Lung (tissue), 12 donors: ENCODE results near the gene LSAMP. TPM values are rescaled to one million over a fixed set of nuclear protein-coding genes. Genes with fewer than 3 reads are reported as not detected.

Experiments
- ATAC-seq: fragments of 200-7000 bp; cut with Tn5 transposase; one replicate; pipeline ENCODE4 v1.9.1; 2020; ENCODE audit warnings: moderate number of reproducible peaks; ENCODE audit not compliant: insufficient read depth, low FRiP score
- DNase-seq, 3 donors: peaks; one replicate each; pipeline ENCODE4 v3.0.0-alpha.2; 2013 to 2017
- H3K27ac ChIP-seq, 2 donors: one replicate each; pipeline ENCODE4 v1.5.1; 2013; ENCODE audit warnings: mild to moderate bottlenecking in 2 of 2, moderate library complexity in 2 of 2, control low read depth in 1 of 2, inconsistent platforms in 1 of 2, low read depth in 1 of 2, low read length in 1 of 2
- H3K27me3 ChIP-seq, 3 donors: one replicate each; pipeline ENCODE4 v1.5.1; 2013; ENCODE audit warnings: low read length in 2 of 3; ENCODE audit not compliant: control insufficient read depth in 3 of 3, insufficient read depth in 3 of 3
- H3K36me3 ChIP-seq, 4 donors: one replicate each; pipeline ENCODE4 v1.5.1; 2013; ENCODE audit warnings: low read length in 4 of 4, mild to moderate bottlenecking in 1 of 4, moderate library complexity in 1 of 4; ENCODE audit not compliant: control insufficient read depth in 4 of 4, insufficient read depth in 4 of 4
- H3K4me1 ChIP-seq, 5 donors: one replicate each; pipeline ENCODE4 v1.5.1; 2013; ENCODE audit warnings: low read length in 5 of 5, mild to moderate bottlenecking in 2 of 5, moderate library complexity in 1 of 5; ENCODE audit not compliant: control insufficient read depth in 5 of 5, insufficient read depth in 5 of 5
- H3K4me3 ChIP-seq: one replicate; pipeline ENCODE4 v1.5.1; 2013; ENCODE audit warnings: mild to moderate bottlenecking, control low read depth, moderate library complexity
- H3K9ac ChIP-seq, 2 donors: one replicate each; pipeline ENCODE4 v1.5.1; 2013; ENCODE audit warnings: low read length in 2 of 2, control low read depth in 1 of 2; ENCODE audit not compliant: insufficient read depth in 1 of 2
- H3K9me3 ChIP-seq, 4 donors: one replicate each; pipeline ENCODE4 v1.5.1; 2013; ENCODE audit warnings: low read length in 3 of 4, mild to moderate bottlenecking in 1 of 4, moderate library complexity in 1 of 4; ENCODE audit not compliant: control insufficient read depth in 4 of 4, insufficient read depth in 3 of 4
- CTCF ChIP-seq: IDR thresholded peaks from 2 replicates; pipeline ENCODE4 v1.5.1; 2012; ENCODE audit warnings: mild to moderate bottlenecking; ENCODE audit errors: control extremely low read depth, extremely low read depth
- WGBS, 2 donors: extraction: QIAGEN DNeasy Blood & Tissue Kit; methylation state at CpG; one replicate each; pipeline ENCODE4 v1.1.7; 2013; 5-methylcytosine and 5-hydroxymethylcytosine counted together
- polyA plus RNA-seq, 2 donors: library from polyadenylated mRNA; stranded (reverse); fragments of 200-250 nt; gene quantifications; one replicate each; pipeline ENCODE4 v1.2.1, GENCODE V29; 2013
- total RNA-seq, 2 donors: library from RNA; depleted of rRNA in 1 of 2; stranded (reverse); fragments of >200 nt in 1 of 2; gene quantifications; one replicate each; pipeline ENCODE4 v1.2.1, GENCODE V29; 2014 to 2021
- donor health status: control.
- donor health status: control.
- donor health status: Bipolar disorder and iron deficiency.
- donor health status: healthy.
- donor health status: DM: yes; HTN: yes; CAD: no.

Gene LSAMP
- total and polyA plus RNA-seq, 4 donors = 1.6 to 21.9 (median 9.5) TPM

- DNase-seq = no peak
- no peak for TF ChIP-seq CTCF
These were observed 539.4 kb downstream of the LSAMP start for GRCh38 chr3:115905871-115906270.

GRCh38 chr3:115903843-115904242 lies 541.4 kb downstream of the LSAMP start:
- no peak for TF ChIP-seq CTCF
- no peak overlapping the region for H3K9ac ChIP-seq
- H3K9me3 ChIP-seq = no peaks in the 10 kb centered on the region
- no peaks in the 10 kb centered on the region for H3K36me3 ChIP-seq
- no peak overlapping the region for H3K27ac ChIP-seq
- 86 to 89% methylated on average over 2 of the region's 2 CpGs for WGBS, 2 donors
- ATAC-seq (no peak), DNase-seq (no peak)
- no peaks in the 10 kb centered on the region for H3K4me1 ChIP-seq
- H3K27me3 ChIP-seq = no peaks in the 10 kb centered on the region
- H3K4me3 ChIP-seq = no peak overlapping the region

More at GRCh38 chr3:115905871-115906270, 539.4 kb downstream of the LSAMP start:
- Histone ChIP-seq H3K4me1 (no peaks in the 10 kb centered on the region), H3K27ac (no peak overlapping the region), H3K9me3 (no peaks in the 10 kb centered on the region), H3K4me3 (no peak overlapping the region), H3K9ac (no peak overlapping the region), H3K27me3 (no peaks in the 10 kb centered on the region), H3K36me3 (no peaks in the 10 kb centered on the region)
- WGBS, 2 donors = 87 to 88% methylated on average over 2 of the region's 2 CpGs
- ATAC-seq = no peak

GRCh38 chr3:115901008-115901407 lies 544.3 kb downstream of the LSAMP start:
- no peak for TF ChIP-seq CTCF
- no peak overlapping the region for H3K27ac ChIP-seq
- no peaks in the 10 kb centered on the region for H3K36me3 ChIP-seq
- H3K4me3 ChIP-seq = no peak overlapping the region
- no peaks in the 10 kb centered on the region for H3K27me3 ChIP-seq
- DNase-seq = no peak
- H3K9ac ChIP-seq = no peak overlapping the region
- no peaks in the 10 kb centered on the region for H3K9me3 ChIP-seq
- no peak for ATAC-seq
- H3K4me1 ChIP-seq = no peaks in the 10 kb centered on the region

GRCh38 chr3:115899535-115899934 lies 545.8 kb downstream of the LSAMP start:
- H3K9ac ChIP-seq = no peak overlapping the region
- DNase-seq (no peak), ATAC-seq (no peak)
- H3K36me3 ChIP-seq = no peaks in the 10 kb centered on the region
- H3K27me3 ChIP-seq = no peaks in the 10 kb centered on the region
- no peak for TF ChIP-seq CTCF
- no peak overlapping the region for H3K27ac ChIP-seq
- H3K4me1 ChIP-seq = no peaks in the 10 kb centered on the region
- no peaks in the 10 kb centered on the region for H3K9me3 ChIP-seq
- WGBS, 2 donors = 84 to 89% methylated on average over 3 of the region's 3 CpGs
- no peak overlapping the region for H3K4me3 ChIP-seq
